H1 (cell line): ENCODE data around the gene PPAT. TPM values are rescaled to one million over a fixed set of nuclear protein-coding genes. Genes with fewer than 3 reads are reported as not detected.

Experiments
- CTCF ChIA-PET: fragments of 300-600 bp; sonication (Branson Sonifier 250); formaldehyde crosslinking; loops from one replicate; lab custom pipeline; 2021; ENCODE audit not compliant: partially characterized antibody; lab: Charles Lee
- POLR2A ChIA-PET: fragments of 300-600 bp; sonication (Branson Sonifier 250); formaldehyde crosslinking; loops from one replicate; lab custom pipeline; 2021; ENCODE audit warnings: inconsistent platforms; ENCODE audit not compliant: partially characterized antibody; lab: Charles Lee
- DNase-seq, 2 experiments: peaks; one replicate each; pipeline versions ENCODE4 v3.0.0 to v3.0.0-alpha.2; 2010 to 2022; ENCODE audit warnings: low spot score in 2 of 2, low read depth in 1 of 2, mixed read lengths in 1 of 2
- FAIRE-seq: peaks from 2 replicates; lab custom pipeline; 2011; peaks lifted over from hg19 to GRCh38; lab: Jason Lieb, UNC
- H2AFZ ChIP-seq: 2 replicates; pipeline ENCODE4 v1.8.1; 2012; ENCODE audit warnings: low read length, inconsistent platforms
- H2AK5ac ChIP-seq: 2 replicates; pipeline ENCODE4 v1.6.1; 2013; ENCODE audit warnings: low read depth, low read length
- H2BK120ac ChIP-seq: replicated peaks from 2 replicates; pipeline ENCODE3; 2013; ENCODE audit warnings: low read depth, low read length, inconsistent platforms
- H2BK12ac ChIP-seq: 2 replicates; pipeline ENCODE4 v1.6.1; 2013; ENCODE audit warnings: low read depth, low read length
- H2BK15ac ChIP-seq: 2 replicates; pipeline ENCODE4 v1.6.1; 2013; ENCODE audit warnings: low read length
- H2BK20ac ChIP-seq: 2 replicates; pipeline ENCODE4 v1.6.1; 2013; ENCODE audit warnings: low read length
- H2BK5ac ChIP-seq: 2 replicates; pipeline ENCODE4 v1.6.1; 2013; ENCODE audit warnings: low read depth, low read length
- H3K14ac ChIP-seq: 2 replicates; pipeline ENCODE4 v1.6.1; 2013; ENCODE audit warnings: inconsistent platforms; ENCODE audit not compliant: insufficient read length
- H3K18ac ChIP-seq: 2 replicates; pipeline ENCODE4 v1.6.1; 2013; ENCODE audit warnings: low read length; ENCODE audit errors: extremely low read depth
- H3K23ac ChIP-seq: 2 replicates; pipeline ENCODE4 v1.6.1; 2013; ENCODE audit warnings: inconsistent platforms; ENCODE audit not compliant: insufficient read length
- H3K23me2 ChIP-seq: 2 replicates; pipeline ENCODE4 v1.6.1; 2013; ENCODE audit warnings: low read depth, low read length
- H3K27ac ChIP-seq: 2 replicates; pipeline ENCODE4 v1.6.1; 2011; ENCODE audit warnings: low read depth, low read length, inconsistent platforms
- H3K27me3 ChIP-seq, 4 experiments: replicated peaks in 1 of 4; 1 replicate in 1 of 4; 2 replicates in 3 of 4; pipeline versions ENCODE4 v1.6.1 to v1.8.1; 2011 to 2013; ENCODE audit warnings: low read length in 3 of 4, mild to moderate bottlenecking in 3 of 4, inconsistent platforms in 2 of 4, mixed read lengths in 2 of 4, moderate library complexity in 1 of 4; ENCODE audit not compliant: control insufficient read depth in 3 of 4, insufficient read depth in 3 of 4; ENCODE audit errors: extremely low read depth in 1 of 4
- H3K36me3 ChIP-seq, 4 experiments: 2 replicates each; pipeline versions ENCODE4 v1.6.1 to v1.8.1; 2011 to 2013; ENCODE audit warnings: mild to moderate bottlenecking in 4 of 4, low read length in 3 of 4, moderate library complexity in 2 of 4, control low read depth in 1 of 4, inconsistent platforms in 1 of 4; ENCODE audit not compliant: insufficient read depth in 4 of 4, control insufficient read depth in 2 of 4
- H3K4ac ChIP-seq: replicated peaks from 2 replicates; pipeline ENCODE3; 2013; ENCODE audit warnings: low read length, low read depth, mixed read lengths, inconsistent platforms; ENCODE audit not compliant: insufficient read length
- H3K4me1 ChIP-seq, 4 experiments: replicated peaks in 1 of 4; 1 replicate in 1 of 4; 2 replicates in 3 of 4; pipeline versions ENCODE4 v1.6.1 to v1.8.1; 2011 to 2013; ENCODE audit warnings: low read length in 3 of 4, inconsistent platforms in 2 of 4, mixed read lengths in 1 of 4; ENCODE audit not compliant: insufficient read depth in 4 of 4, control insufficient read depth in 3 of 4
- H3K4me2 ChIP-seq, 2 experiments: 2 replicates each; pipeline versions ENCODE4 v1.6.1 to v1.8.1; 2011 to 2013; ENCODE audit warnings: low read depth in 2 of 2, low read length in 2 of 2, control low read depth in 1 of 2, inconsistent platforms in 1 of 2, mild to moderate bottlenecking in 1 of 2; ENCODE audit not compliant: insufficient read depth in 1 of 2
- H3K4me3 ChIP-seq, 4 experiments: fragments of 200-600, 300-600 bp in 1 of 4; sonication (generic), shearing (Covaris generic), sonication (Bioruptor Twin) in 1 of 4; 2 replicates each; pipeline versions ENCODE4 v1.5.1 to v1.8.1; 2011 to 2016; ENCODE audit warnings: low read length in 4 of 4, low read depth in 3 of 4, control low read depth in 2 of 4, inconsistent platforms in 2 of 4, mild to moderate bottlenecking in 2 of 4, mixed read lengths in 1 of 4, moderate library complexity in 1 of 4; ENCODE audit not compliant: insufficient read depth in 2 of 4; ENCODE audit errors: extremely low read depth in 1 of 4
- H3K56ac ChIP-seq: replicated peaks from 2 replicates; pipeline ENCODE3; 2013; ENCODE audit warnings: low read depth, mild to moderate bottlenecking, mixed read lengths, low read length, inconsistent platforms; ENCODE audit not compliant: insufficient read length
- H3K79me1 ChIP-seq: 2 replicates; pipeline ENCODE4 v1.6.1; 2013; ENCODE audit warnings: low read depth, low read length, control low read depth
- H3K79me2 ChIP-seq, 2 experiments: 2 replicates each; pipeline versions ENCODE4 v1.6.1 to v1.8.1; 2012 to 2013; ENCODE audit warnings: low read length in 2 of 2, mild to moderate bottlenecking in 2 of 2, inconsistent platforms in 1 of 2; ENCODE audit not compliant: insufficient read depth in 2 of 2, control insufficient read depth in 1 of 2
- H3K9ac ChIP-seq, 4 experiments: replicated peaks in 1 of 4; 1 replicate in 1 of 4; 2 replicates in 3 of 4; pipeline versions ENCODE4 v1.6.1 to v1.8.1; 2011 to 2013; ENCODE audit warnings: low read depth in 3 of 4, low read length in 3 of 4, control low read depth in 2 of 4, mild to moderate bottlenecking in 2 of 4, moderate library complexity in 2 of 4, inconsistent platforms in 1 of 4; ENCODE audit errors: extremely low read depth in 1 of 4
- H3K9me3 ChIP-seq, 2 experiments: 2 replicates each; pipeline versions ENCODE4 v1.6.1 to v1.8.1; 2012 to 2013; ENCODE audit warnings: mild to moderate bottlenecking in 2 of 2, moderate library complexity in 2 of 2, control low read depth in 1 of 2, inconsistent platforms in 1 of 2, low read depth in 1 of 2, low read length in 1 of 2, mixed read lengths in 1 of 2; ENCODE audit not compliant: insufficient read depth in 2 of 2
- H4K20me1 ChIP-seq, 2 experiments: replicated peaks in 1 of 2; 2 replicates each; pipeline versions ENCODE3 to v1.8.1; 2011 to 2013; ENCODE audit warnings: inconsistent platforms in 2 of 2, low read length in 2 of 2, mild to moderate bottlenecking in 1 of 2; ENCODE audit not compliant: insufficient read depth in 2 of 2, control insufficient read depth in 1 of 2
- H4K5ac ChIP-seq: 2 replicates; pipeline ENCODE4 v1.6.1; 2013; ENCODE audit warnings: low read length, low read depth, mixed read lengths, inconsistent platforms; ENCODE audit not compliant: insufficient read length
- H4K8ac ChIP-seq: 2 replicates; pipeline ENCODE4 v1.8.0; 2013; ENCODE audit warnings: mild to moderate bottlenecking, moderate library complexity, low read length, inconsistent platforms; ENCODE audit not compliant: insufficient read depth; ENCODE audit errors: extremely low read depth
- H4K91ac ChIP-seq: replicated peaks from 2 replicates; pipeline ENCODE3; 2013; ENCODE audit warnings: low read length, mixed read lengths, inconsistent platforms; ENCODE audit not compliant: insufficient read length
- ATF2 ChIP-seq: IDR thresholded peaks from 2 replicates; pipeline ENCODE4 v1.6.1; 2012; ENCODE audit warnings: low read length, inconsistent platforms
- BACH1 ChIP-seq: IDR thresholded peaks from 2 replicates; pipeline ENCODE4 v1.6.1; 2012; ENCODE audit warnings: low read length, improper control_type of control experiment
- EP300 ChIP-seq, 2 experiments: IDR thresholded peaks; 1 replicate in 1 of 2; 2 replicates in 1 of 2; pipeline ENCODE4 v1.6.1; 2011 to 2012; ENCODE audit warnings: low read depth in 2 of 2, low read length in 2 of 2, mild to moderate bottlenecking in 2 of 2, borderline replicate concordance in 1 of 2, inconsistent platforms in 1 of 2, moderate library complexity in 1 of 2
- JUN ChIP-seq: IDR thresholded peaks from 2 replicates; pipeline ENCODE4 v1.6.1; 2011; ENCODE audit warnings: low read depth, mild to moderate bottlenecking, improper control_type of control experiment, low read length
- MAX ChIP-seq: IDR thresholded peaks from 2 replicates; pipeline ENCODE4 v1.6.1; 2012; ENCODE audit warnings: inconsistent platforms
- POLR2A ChIP-seq, 2 experiments: IDR thresholded peaks; 1 replicate in 1 of 2; 2 replicates in 1 of 2; pipeline ENCODE4 v1.6.1; 2011; ENCODE audit warnings: low read depth in 2 of 2, low read length in 2 of 2, mild to moderate bottlenecking in 2 of 2; ENCODE audit errors: control extremely low read depth in 1 of 2
- POLR2AphosphoS5 ChIP-seq: IDR thresholded peaks from 2 replicates; pipeline ENCODE4 v1.6.1; 2011; ENCODE audit warnings: low read depth, low read length
- SIN3A ChIP-seq, 2 experiments: IDR thresholded peaks in 1 of 2; conservative IDR thresholded peaks in 1 of 2; 2 replicates each; pipeline ENCODE4 v1.6.1; 2011 to 2012; ENCODE audit warnings: low read length in 2 of 2, improper control_type of control experiment in 1 of 2, low read depth in 1 of 2, mild to moderate bottlenecking in 1 of 2
- WGBS, 2 experiments: shearing (Covaris generic) in 1 of 2; methylation state at CpG; one replicate each; pipeline versions ENCODE4 v1.1.6 to v1.1.7; 2013 to 2015; ENCODE audit warnings: low lambda C conversion rate in 2 of 2, mixed read lengths in 2 of 2, inconsistent platforms in 1 of 2, low coverage in 1 of 2, missing lambda C conversion rate in 1 of 2; ENCODE audit not compliant: insufficient replicate concordance in 2 of 2, insufficient coverage in 1 of 2, insufficient read length in 1 of 2; ENCODE audit errors: extremely low coverage in 1 of 2, missing lambda C conversion rate in 1 of 2; 5-methylcytosine and 5-hydroxymethylcytosine counted together
- polyA plus RNA-seq, 7 experiments: library from polyadenylated mRNA; depleted of rRNA in 3 of 7; stranded (reverse) in 5 of 7; unstranded in 2 of 7; fragments of >200 nt in 5 of 7; fragments of 200-250 nt in 2 of 7; gene quantifications; 1 replicate in 5 of 7; 2 replicates in 1 of 7; 4 replicates in 1 of 7; pipeline versions ENCODE4 v1.2.1 to v1.2.3, GENCODE V29; 2011 to 2013; ENCODE audit warnings: missing spikeins in 2 of 7, mixed read lengths in 2 of 7
- total RNA-seq: library from RNA; stranded (reverse); fragmentation: NEBNext Ultra II Directional; extraction: Animal tissue kit (Norgen Biotek cat#: 25700); gene quantifications from 2 replicates; pipeline ENCODE4 v1.2.1, GENCODE V29; 2021

The PPAT gene
- total and polyA plus RNA-seq, 2 of the 8 experiments (the other 6 are each of a cell fraction or from before 2014, with no cell fraction given): 24.5 to 104 TPM

GRCh38 chr4:56410247-56411062, 25.0 kb downstream of the PPAT start:
- ChIA-PET CTCF (interaction anchor here (0.9 to 1.5 kb wide), 3 partner anchors 14 to 299 kb away, joined by 3 to 6 read pairs (median 3); no protein-coding TSS in a partner anchor), POLR2A (interaction anchor here (0.8 to 4.2 kb wide), 7 partner anchors 11 to 361 kb away, joined by 3 to 36 read pairs (median 3); partner anchors contain the start of genes AASDH, PAICS and PPAT)
- Histone ChIP-seq H3K36me3 (peaks cover 2 to 17% (median 14%) of the 10 kb centered on the region in 4 experiments; a peak in 7 of 8 replicates), H4K8ac (no peak overlapping the region), H2AK5ac (no peak overlapping the region), H4K91ac (no peak overlapping the region), H3K56ac (no peak overlapping the region), H3K9me3 (no peaks in the 10 kb centered on the region), H3K14ac (no peak overlapping the region), H3K4me3 (peak overlapping the region in 1 of 4 experiments; percentile 30; a peak in 1 of 8 replicates), H3K79me1 (no peaks in the 10 kb centered on the region; the same call in 1 of the 2 replicates), H3K9ac (peak overlapping the region in 3 of 4 experiments; percentile 6 to 57 (median 49); a peak in 4 of 7 replicates), H3K23ac (no peak overlapping the region), H2BK12ac (no peak overlapping the region; the same call in 1 of the 2 replicates), H3K4ac (no peak overlapping the region), H3K27me3 (no peaks in the 10 kb centered on the region), H4K5ac (no peak overlapping the region), H3K23me2 (no peaks in the 10 kb centered on the region), H3K18ac (no peak overlapping the region), H3K4me1 (peaks cover 0 to 16% (median 2%) of the 10 kb centered on the region in 4 experiments; a peak in 3 of 7 replicates), H3K4me2 (peak overlapping the region; percentile 18 to 38; a peak in 2 of 4 replicates), H2BK15ac (no peak overlapping the region), H2BK5ac (no peak overlapping the region; the same call in 1 of the 2 replicates), H2BK20ac (no peak overlapping the region), H2AFZ (no peak overlapping the region), H4K20me1 (peaks cover 4 to 11% of the 10 kb centered on the region in 2 experiments), H3K79me2 (peaks cover 4 to 94% of the 10 kb centered on the region in 2 experiments), H3K27ac (peak overlapping the region; percentile 64), H2BK120ac (no peak overlapping the region)
- FAIRE-seq: peak; percentile 97
- DNase-seq: peak in 1 of 2 experiments; percentile 36
- 36% methylated on average over 4 of the region's 4 CpGs; no CpG with 5 or more reads in 1 of the 2 experiments for WGBS, 2 experiments
- peak in 1 of 2 experiments; percentile 51; a peak in 2 of 3 replicates for TF ChIP-seq POLR2A (IDR thresholded peaks at IDR 0.05; ENCODE audit: control extremely low read depth in 1 of 2, low read depth in 2 of 2, low read length in 2 of 2)
- no peak for TF ChIP-seq BACH1
- no peak for TF ChIP-seq MAX
- peak in 1 of 2 experiments; percentile 86; a peak in 1 of 3 replicates for TF ChIP-seq EP300 (IDR thresholded peaks at IDR 0.05; ENCODE audit: borderline replicate concordance in 1 of 2, low read depth in 2 of 2, low read length in 2 of 2)
- no peak for TF ChIP-seq POLR2AphosphoS5
- TF ChIP-seq JUN: peak; percentile 81
- TF ChIP-seq SIN3A (conservative IDR thresholded peaks at IDR 0.05 in 1 of 2, IDR thresholded peaks at IDR 0.05 in 1 of 2; ENCODE audit: low read depth in 1 of 2, low read length in 2 of 2): peak in 1 of 2 experiments; percentile 53; a peak in 1 of 4 replicates
- TF ChIP-seq ATF2: peak; percentile 55; the same call in 1 of the 2 replicates
